ENCODE results near the gene MLIP.

The MLIP gene

DNA sequence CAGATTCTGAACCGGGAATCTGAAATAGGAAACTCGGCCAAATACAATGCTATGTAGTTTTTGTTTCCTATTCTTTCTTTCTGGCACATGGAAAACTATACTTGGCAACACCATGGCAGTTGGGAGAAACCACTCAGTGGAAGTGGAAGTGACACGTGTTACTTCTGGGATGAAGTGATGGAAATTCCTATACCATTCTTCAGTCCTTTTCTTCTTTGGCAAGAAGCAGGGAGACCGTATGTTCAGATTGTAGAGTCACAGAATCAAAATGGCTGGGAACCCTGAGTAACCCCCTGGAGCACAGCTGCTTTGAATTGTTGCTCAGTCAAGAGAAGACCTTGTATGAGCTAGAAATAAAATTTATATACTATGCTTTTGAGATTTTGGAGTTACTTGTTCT, 178.2 kb downstream of the MLIP start:
- no peak overlapping the region for H3K27ac ChIP-seq
- no peak for TF ChIP-seq ZFX (IDR thresholded peaks at IDR 0.05; ENCODE audit: borderline replicate concordance)
- TF ChIP-seq, protein P1, sequence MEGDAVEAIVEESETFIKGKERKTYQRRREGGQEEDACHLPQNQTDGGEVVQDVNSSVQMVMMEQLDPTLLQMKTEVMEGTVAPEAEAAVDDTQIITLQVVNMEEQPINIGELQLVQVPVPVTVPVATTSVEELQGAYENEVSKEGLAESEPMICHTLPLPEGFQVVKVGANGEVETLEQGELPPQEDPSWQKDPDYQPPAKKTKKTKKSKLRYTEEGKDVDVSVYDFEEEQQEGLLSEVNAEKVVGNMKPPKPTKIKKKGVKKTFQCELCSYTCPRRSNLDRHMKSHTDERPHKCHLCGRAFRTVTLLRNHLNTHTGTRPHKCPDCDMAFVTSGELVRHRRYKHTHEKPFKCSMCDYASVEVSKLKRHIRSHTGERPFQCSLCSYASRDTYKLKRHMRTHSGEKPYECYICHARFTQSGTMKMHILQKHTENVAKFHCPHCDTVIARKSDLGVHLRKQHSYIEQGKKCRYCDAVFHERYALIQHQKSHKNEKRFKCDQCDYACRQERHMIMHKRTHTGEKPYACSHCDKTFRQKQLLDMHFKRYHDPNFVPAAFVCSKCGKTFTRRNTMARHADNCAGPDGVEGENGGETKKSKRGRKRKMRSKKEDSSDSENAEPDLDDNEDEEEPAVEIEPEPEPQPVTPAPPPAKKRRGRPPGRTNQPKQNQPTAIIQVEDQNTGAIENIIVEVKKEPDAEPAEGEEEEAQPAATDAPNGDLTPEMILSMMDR (IDR thresholded peaks at IDR 0.05), result no peak

DNA sequence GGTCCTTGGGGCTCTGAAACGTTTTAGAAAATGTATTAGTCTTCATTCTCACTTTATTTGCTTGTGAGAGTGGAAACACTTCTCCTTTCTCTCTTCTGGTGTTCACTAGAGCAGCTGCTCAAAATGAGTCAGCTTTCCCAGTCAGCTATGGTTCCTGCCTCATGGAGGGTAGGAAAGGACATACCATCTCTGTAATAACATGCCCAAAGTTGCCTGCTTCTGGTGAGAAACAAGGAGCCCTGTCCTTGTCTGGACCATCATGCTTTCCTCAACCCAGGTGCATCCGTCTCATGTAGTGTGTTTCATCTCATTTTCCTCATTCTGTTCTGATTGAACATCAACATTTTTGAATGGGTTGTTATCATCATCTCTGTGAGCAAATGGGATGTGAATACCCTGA, 179.9 kb downstream of the MLIP start:
- TF ChIP-seq, protein P1 (IDR thresholded peaks at IDR 0.05), result no peak
- TF ChIP-seq ZFX (IDR thresholded peaks at IDR 0.05; ENCODE audit: borderline replicate concordance), result no peak
- H3K27ac ChIP-seq, result no peak overlapping the region

DNA sequence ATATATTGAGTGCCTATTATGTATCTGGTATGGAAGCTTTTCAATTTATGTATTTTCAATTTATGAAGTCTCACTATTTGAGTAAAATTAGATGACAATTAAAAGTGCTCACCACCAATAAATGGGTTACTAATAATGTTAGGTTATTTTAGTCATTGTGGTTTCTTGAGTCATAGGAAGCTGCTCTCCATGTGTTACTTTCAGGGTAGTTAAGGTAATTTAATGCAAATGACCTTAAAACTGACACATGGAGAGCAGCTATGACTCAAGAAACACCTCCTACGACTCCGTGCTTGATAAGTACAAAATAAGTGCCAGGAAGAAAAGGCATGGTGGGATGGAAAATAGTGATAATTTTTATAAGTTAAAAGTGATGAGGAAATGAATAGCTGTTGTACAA, 180.5 kb downstream of the MLIP start:
- TF ChIP-seq, protein P1 (IDR thresholded peaks at IDR 0.05), result no peak
- no peak for TF ChIP-seq ZFX (IDR thresholded peaks at IDR 0.05; ENCODE audit: borderline replicate concordance)
- no peak overlapping the region for H3K27ac ChIP-seq

DNA sequence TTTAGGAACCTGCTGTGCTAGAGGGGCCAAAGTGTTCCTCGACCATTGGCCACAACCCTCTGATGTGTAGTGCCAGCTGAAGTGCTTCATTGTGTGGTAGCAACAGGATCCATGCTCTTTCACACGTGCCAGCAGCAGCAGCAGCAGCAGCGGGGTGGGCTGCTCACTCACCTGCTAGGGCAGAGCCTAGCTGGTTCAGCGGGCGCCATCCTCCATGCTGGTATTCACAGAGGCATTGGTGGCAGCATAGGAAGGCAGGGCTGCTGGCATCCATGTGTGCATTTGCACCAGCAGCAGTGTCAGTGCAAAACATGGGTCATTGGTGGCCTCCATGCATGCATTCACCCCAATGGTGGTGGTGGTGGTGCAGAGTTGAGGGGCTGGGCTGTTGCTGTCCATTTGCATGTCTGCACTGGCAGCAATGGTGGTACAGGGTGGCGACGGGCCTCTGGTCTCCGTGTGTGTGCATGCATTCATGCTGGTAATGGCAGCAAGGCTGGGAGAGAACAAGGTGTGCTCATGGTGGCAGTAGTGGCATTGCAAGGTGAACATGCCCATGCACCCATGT, 183.8 kb downstream of the MLIP start:
- TF ChIP-seq ZFX (IDR thresholded peaks at IDR 0.05; ENCODE audit: borderline replicate concordance), result no peak
- TF ChIP-seq, protein P1 (IDR thresholded peaks at IDR 0.05), result no peak
- no peak overlapping the region for H3K27ac ChIP-seq

DNA sequence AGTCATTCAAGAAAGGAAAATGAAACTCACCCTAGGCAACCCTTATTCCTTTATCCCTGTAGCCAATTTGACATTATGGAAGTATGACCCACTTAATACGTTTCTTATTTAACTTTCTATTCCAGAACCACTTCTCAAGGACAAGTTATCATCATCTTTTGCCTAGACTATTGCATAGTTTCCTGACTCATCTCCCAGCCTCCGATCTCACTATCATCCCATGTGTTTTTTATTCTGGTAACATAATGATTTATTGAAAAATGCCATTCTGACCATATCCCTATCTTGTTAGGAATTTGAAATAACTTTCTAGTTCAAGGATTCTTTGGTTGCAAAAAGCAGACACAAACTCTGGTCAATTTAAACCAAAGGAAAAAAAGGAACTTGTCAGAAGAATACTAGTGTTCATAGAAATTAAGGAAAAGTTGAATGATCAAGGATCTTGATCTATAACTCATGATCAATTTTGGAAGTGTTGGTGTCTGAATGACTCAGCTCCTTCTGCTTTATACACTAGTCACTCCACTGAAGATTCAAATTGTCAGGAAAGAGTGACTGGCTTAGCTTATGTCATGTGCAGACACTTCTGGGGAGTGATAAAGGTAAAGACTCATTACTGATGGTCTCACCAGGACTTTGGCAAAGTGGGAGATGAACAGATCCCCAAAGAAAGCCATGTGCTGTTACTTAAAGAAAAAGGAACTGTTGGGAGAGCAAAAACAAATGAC, 188.5 kb downstream of the MLIP start:
- H3K27ac ChIP-seq, result no peak overlapping the region
- TF ChIP-seq ZFX (IDR thresholded peaks at IDR 0.05; ENCODE audit: borderline replicate concordance), result no peak
- TF ChIP-seq, protein P1 (IDR thresholded peaks at IDR 0.05), result no peak

DNA sequence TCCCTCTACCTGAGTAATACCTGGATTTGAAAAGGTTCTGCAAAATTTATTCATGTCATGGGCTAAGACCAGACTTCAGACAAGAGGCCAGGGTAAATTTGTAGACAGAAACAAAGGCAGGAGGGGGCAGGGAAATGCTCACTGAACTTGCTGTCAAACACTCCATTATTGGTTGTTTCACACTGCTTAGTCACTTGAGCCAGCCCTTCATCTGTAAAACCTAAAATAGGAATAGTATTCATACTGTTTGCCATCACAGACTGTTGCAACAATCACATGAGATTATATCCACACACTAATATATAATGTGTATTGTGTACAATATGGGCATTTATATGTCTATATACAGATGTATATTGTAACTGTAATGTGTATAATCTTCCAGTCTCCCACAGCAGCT, 190.5 kb downstream of the MLIP start:
- H3K27ac ChIP-seq, result no peak overlapping the region
- TF ChIP-seq, protein P1 (IDR thresholded peaks at IDR 0.05), result no peak
- no peak for TF ChIP-seq ZFX (IDR thresholded peaks at IDR 0.05; ENCODE audit: borderline replicate concordance)

DNA sequence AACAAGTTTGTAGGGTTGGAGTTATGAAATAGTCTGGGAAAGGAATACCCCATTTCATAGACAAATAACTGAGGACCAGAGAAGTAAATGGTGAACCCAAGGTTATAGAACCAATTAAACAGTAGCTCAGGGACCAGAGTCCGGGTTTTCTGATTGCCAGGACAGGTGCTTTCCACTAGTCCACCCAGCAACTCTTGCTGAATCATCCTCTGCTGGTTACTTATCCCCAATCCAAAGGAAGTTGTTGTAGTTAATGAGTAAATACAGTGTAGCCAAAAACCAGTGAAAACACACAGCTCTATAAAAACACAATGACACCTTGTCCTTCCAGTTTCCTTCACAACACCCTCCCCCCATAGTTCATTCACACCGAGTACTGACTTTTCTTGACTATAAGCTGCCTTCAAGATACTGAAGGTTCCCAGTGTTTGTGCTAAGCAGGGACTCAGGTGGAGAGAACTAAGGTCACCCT, 196.2 kb downstream of the MLIP start:
- no peak overlapping the region for H3K27ac ChIP-seq
- TF ChIP-seq, protein P1 (IDR thresholded peaks at IDR 0.05), result no peak
- TF ChIP-seq ZFX (IDR thresholded peaks at IDR 0.05; ENCODE audit: borderline replicate concordance), result no peak

All from 22Rv1 (cell line).